Measurements from ENCODE around the gene ANKS1B. TPM values are rescaled to one million over a fixed set of nuclear protein-coding genes. Genes with fewer than 3 reads are reported as not detected.

The ANKS1B gene
- total RNA-seq, 1 experiment from 2014 or later: 0.54 TPM

DNA sequence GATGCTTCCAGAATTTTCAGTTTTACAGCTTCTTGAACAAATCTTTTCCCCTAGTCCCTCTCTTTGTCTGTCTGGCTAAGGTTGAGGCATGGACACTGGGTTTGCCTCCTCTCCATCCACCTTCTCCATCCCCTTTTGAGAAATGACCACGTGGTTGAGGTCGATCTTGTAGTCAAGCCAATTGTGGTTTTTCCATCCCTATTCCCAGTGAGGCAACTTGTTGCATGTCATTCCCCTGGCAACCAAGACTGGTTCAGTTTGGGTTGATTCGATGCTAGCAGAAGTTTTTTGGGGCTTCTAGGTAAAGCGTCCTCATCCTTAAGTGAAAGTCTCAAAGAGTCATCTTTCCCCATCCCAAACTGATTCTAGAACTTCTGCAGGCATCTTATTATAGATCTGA, 1038.9 kb downstream of the ANKS1B start (continued):
- TF ChIP-seq REST (IDR thresholded peaks at IDR 0.05; ENCODE audit: low read depth) (no peak), ZFX (IDR thresholded peaks at IDR 0.05) (no peak)

DNA sequence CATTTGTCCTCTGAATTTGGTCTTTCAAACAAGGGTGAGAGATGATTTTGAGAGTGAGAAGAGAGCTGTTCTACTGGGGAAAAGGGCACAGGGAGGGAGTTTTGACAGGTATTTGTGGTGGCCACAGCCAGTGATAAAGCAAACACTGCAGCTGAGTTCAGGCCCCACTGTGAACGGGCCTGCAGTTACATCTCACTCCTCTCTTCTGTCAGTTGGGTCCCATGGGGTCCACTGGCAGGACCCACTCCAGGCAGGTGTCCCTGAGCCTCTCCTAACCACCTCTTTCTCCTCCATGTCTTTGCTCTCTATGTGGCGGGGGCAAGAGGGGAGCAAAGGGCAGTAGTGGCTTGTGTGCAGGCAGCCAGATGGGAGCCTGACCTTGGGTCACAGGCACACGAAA, 1044.8 kb downstream of the ANKS1B start:
- Histone ChIP-seq H3K4me1 (ENCODE audit: control insufficient read depth in 1 of 2, insufficient read depth in 2 of 2, low read length in 2 of 2) (no peaks in the 10 kb centered on the region), H4K20me1 (ENCODE audit: insufficient read depth) (no peaks in the 10 kb centered on the region), H3K27me3 (ENCODE audit: insufficient read depth, low read length) (peaks cover 43% of the 10 kb centered on the region), H3K4me2 (ENCODE audit: low read length) (no peak overlapping the region), H3K9me3 (ENCODE audit: control insufficient read depth in 1 of 2, insufficient read depth in 1 of 2, low read depth in 1 of 2, low read length in 2 of 2) (no peaks in the 10 kb centered on the region), H3K4me3 (replicated peaks in 1 of 2; ENCODE audit: low read depth in 1 of 2, low read length in 2 of 2) (no peak overlapping the region), H2AFZ (ENCODE audit: low read depth, low read length, poor library complexity, severe bottlenecking) (no peak overlapping the region), H3K36me3 (ENCODE audit: control insufficient read depth in 1 of 2, insufficient read depth in 2 of 2, low read length in 2 of 2) (no peaks in the 10 kb centered on the region), H3K9me2 (ENCODE audit: insufficient read depth) (no peaks in the 10 kb centered on the region), H3K79me2 (ENCODE audit: insufficient read depth, low read length) (no peaks in the 10 kb centered on the region), H3K27ac (ENCODE audit: low read depth, low read length) (no peak overlapping the region), H3K9ac (ENCODE audit: low read length) (no peak overlapping the region)
- intact Hi-C loops (cut with micrococcal nuclease): loop anchor here (2.0 kb wide), 1 partner anchor 241 kb away; no protein-coding TSS in a partner anchor
- CTCF ChIA-PET: interaction anchor here (0.8 to 1.2 kb wide), 3 partner anchors 14 to 59 kb away, joined by 3 to 4 read pairs (median 3); no protein-coding TSS in a partner anchor
- ATAC-seq: no peak
- RAD21 ChIA-PET (ENCODE audit: low non-redundant PET in 1 of 2, low total read pairs in 2 of 2, uncharacterized antibody in 2 of 2, unreplicated experiment in 2 of 2): no interaction called here
- DNase-seq (ENCODE audit: low read depth, low spot score): no peak
- TF ChIP-seq, protein P1, sequence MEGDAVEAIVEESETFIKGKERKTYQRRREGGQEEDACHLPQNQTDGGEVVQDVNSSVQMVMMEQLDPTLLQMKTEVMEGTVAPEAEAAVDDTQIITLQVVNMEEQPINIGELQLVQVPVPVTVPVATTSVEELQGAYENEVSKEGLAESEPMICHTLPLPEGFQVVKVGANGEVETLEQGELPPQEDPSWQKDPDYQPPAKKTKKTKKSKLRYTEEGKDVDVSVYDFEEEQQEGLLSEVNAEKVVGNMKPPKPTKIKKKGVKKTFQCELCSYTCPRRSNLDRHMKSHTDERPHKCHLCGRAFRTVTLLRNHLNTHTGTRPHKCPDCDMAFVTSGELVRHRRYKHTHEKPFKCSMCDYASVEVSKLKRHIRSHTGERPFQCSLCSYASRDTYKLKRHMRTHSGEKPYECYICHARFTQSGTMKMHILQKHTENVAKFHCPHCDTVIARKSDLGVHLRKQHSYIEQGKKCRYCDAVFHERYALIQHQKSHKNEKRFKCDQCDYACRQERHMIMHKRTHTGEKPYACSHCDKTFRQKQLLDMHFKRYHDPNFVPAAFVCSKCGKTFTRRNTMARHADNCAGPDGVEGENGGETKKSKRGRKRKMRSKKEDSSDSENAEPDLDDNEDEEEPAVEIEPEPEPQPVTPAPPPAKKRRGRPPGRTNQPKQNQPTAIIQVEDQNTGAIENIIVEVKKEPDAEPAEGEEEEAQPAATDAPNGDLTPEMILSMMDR (IDR thresholded peaks at IDR 0.05 in 2 of 3, conservative IDR thresholded peaks at IDR 0.05 in 1 of 3; ENCODE audit: borderline replicate concordance in 1 of 3, insufficient read depth in 1 of 3, low read depth in 2 of 3, low read length in 2 of 3): no peak
- POLR2A ChIA-PET: no interaction called here
- no TSS peak for BruUV-seq (replicated peaks)

Measured in HCT116 (cell line).